Mesenchymal stem cell (in vitro differentiated cells and primary cell): Measurements from ENCODE around the gene IL17C.
A peak's percentile ranks its signal among the peaks of the same experiment; 100 is the strongest.

Experiments
- DNase-seq: peaks from one replicate; pipeline ENCODE4 v3.0.0-alpha.2; 2013
- H2AFZ ChIP-seq: one replicate; pipeline ENCODE4 v1.6.1; 2013; ENCODE audit warnings: low read depth, mild to moderate bottlenecking, control low read depth, inconsistent platforms, low read length, moderate library complexity
- H2AK5ac ChIP-seq: 2 replicates; pipeline ENCODE4 v1.6.1; 2013; ENCODE audit warnings: low read length, moderate library complexity, mild to moderate bottlenecking, inconsistent platforms; ENCODE audit not compliant: severe bottlenecking
- H2BK120ac ChIP-seq: one replicate; pipeline ENCODE4 v1.6.1; 2013; ENCODE audit warnings: low read depth, mild to moderate bottlenecking, inconsistent platforms, low read length, moderate library complexity
- H2BK12ac ChIP-seq, 2 experiments: one replicate each; pipeline ENCODE4 v1.6.1; 2013; ENCODE audit warnings: inconsistent platforms in 2 of 2, low read length in 2 of 2, mild to moderate bottlenecking in 2 of 2, moderate library complexity in 2 of 2, control low read depth in 1 of 2
- H2BK15ac ChIP-seq: one replicate; pipeline ENCODE4 v1.6.1; 2013; ENCODE audit warnings: mild to moderate bottlenecking, low read depth, inconsistent platforms; ENCODE audit not compliant: poor library complexity, severe bottlenecking
- H2BK5ac ChIP-seq: 2 replicates; pipeline ENCODE4 v1.6.1; 2013; ENCODE audit warnings: low read depth, mild to moderate bottlenecking, low read length, control low read depth, inconsistent platforms; ENCODE audit not compliant: poor library complexity, severe bottlenecking
- H3K14ac ChIP-seq, 2 experiments: one replicate each; pipeline ENCODE4 v1.6.1; 2013; ENCODE audit warnings: inconsistent platforms in 2 of 2, low read length in 2 of 2, control low read depth in 1 of 2, mild to moderate bottlenecking in 1 of 2, moderate library complexity in 1 of 2
- H3K18ac ChIP-seq, 2 experiments: one replicate each; pipeline ENCODE4 v1.6.1; 2013; ENCODE audit warnings: inconsistent platforms in 2 of 2, low read length in 2 of 2, control low read depth in 1 of 2, low read depth in 1 of 2, mild to moderate bottlenecking in 1 of 2
- H3K23ac ChIP-seq, 2 experiments: one replicate each; pipeline ENCODE4 v1.6.1; 2013; ENCODE audit warnings: inconsistent platforms in 2 of 2, low read length in 2 of 2, mild to moderate bottlenecking in 2 of 2, moderate library complexity in 2 of 2, control low read depth in 1 of 2
- H3K27ac ChIP-seq: 2 replicates; pipeline ENCODE4 v1.5.1; 2013; ENCODE audit warnings: mild to moderate bottlenecking, moderate library complexity, low read length, control low read depth, inconsistent platforms; ENCODE audit not compliant: poor library complexity, severe bottlenecking
- H3K27me3 ChIP-seq, 2 experiments: 2 replicates each; pipeline versions ENCODE4 v1.6.1 to v1.7.0; 2013; ENCODE audit warnings: low read length in 2 of 2, mild to moderate bottlenecking in 2 of 2, moderate library complexity in 2 of 2, control low read depth in 1 of 2, inconsistent platforms in 1 of 2; ENCODE audit not compliant: control insufficient read depth in 1 of 2, insufficient read depth in 1 of 2
- H3K36me3 ChIP-seq, 2 experiments: 2 replicates each; pipeline versions ENCODE4 v1.6.1 to v1.7.0; 2013; ENCODE audit warnings: low read length in 2 of 2, control low read depth in 1 of 2, inconsistent platforms in 1 of 2, low read depth in 1 of 2, mild to moderate bottlenecking in 1 of 2; ENCODE audit not compliant: insufficient read depth in 2 of 2, control insufficient read depth in 1 of 2
- H3K4ac ChIP-seq, 2 experiments: one replicate each; pipeline ENCODE4 v1.6.1; 2013; ENCODE audit warnings: inconsistent platforms in 2 of 2, low read length in 2 of 2, mild to moderate bottlenecking in 2 of 2, moderate library complexity in 2 of 2, control low read depth in 1 of 2, low read depth in 1 of 2
- H3K4me1 ChIP-seq: 2 replicates; pipeline ENCODE4 v1.6.1; 2013; ENCODE audit warnings: low read depth, low read length, control low read depth; ENCODE audit not compliant: control insufficient read depth, insufficient read depth
- H3K4me2 ChIP-seq: 2 replicates; pipeline ENCODE4 v1.6.1; 2013; ENCODE audit warnings: low read length, mild to moderate bottlenecking, inconsistent platforms; ENCODE audit not compliant: poor library complexity, severe bottlenecking
- H3K4me3 ChIP-seq, 2 experiments: 2 replicates each; pipeline versions ENCODE4 v1.5.1 to v1.7.0; 2013; ENCODE audit warnings: low read length in 2 of 2, mild to moderate bottlenecking in 2 of 2, control low read depth in 1 of 2, low read depth in 1 of 2; ENCODE audit not compliant: insufficient read depth in 1 of 2
- H3K79me1 ChIP-seq: replicated peaks from 2 replicates; pipeline ENCODE4 v1.6.1; 2013; ENCODE audit warnings: mild to moderate bottlenecking, control low read depth, low read length, inconsistent platforms; ENCODE audit not compliant: poor library complexity, severe bottlenecking
- H3K9ac ChIP-seq: 2 replicates; pipeline ENCODE4 v1.7.0; 2013; ENCODE audit warnings: mild to moderate bottlenecking, low read length, moderate library complexity
- H3K9me3 ChIP-seq: 2 replicates; pipeline ENCODE4 v1.7.0; 2013; ENCODE audit warnings: mild to moderate bottlenecking, low read length; ENCODE audit not compliant: control insufficient read depth
- H4K8ac ChIP-seq: one replicate; pipeline ENCODE4 v1.6.1; 2013; ENCODE audit warnings: inconsistent platforms, mild to moderate bottlenecking, low read length, moderate library complexity
- H4K91ac ChIP-seq: one replicate; pipeline ENCODE4 v1.6.1; 2013; ENCODE audit warnings: mild to moderate bottlenecking, low read length, inconsistent platforms
- WGBS: methylation state at CpG from one replicate; pipeline ENCODE4 v1.1.7; 2013; ENCODE audit warnings: mixed read lengths; 5-methylcytosine and 5-hydroxymethylcytosine counted together

IL17C gene

DNA sequence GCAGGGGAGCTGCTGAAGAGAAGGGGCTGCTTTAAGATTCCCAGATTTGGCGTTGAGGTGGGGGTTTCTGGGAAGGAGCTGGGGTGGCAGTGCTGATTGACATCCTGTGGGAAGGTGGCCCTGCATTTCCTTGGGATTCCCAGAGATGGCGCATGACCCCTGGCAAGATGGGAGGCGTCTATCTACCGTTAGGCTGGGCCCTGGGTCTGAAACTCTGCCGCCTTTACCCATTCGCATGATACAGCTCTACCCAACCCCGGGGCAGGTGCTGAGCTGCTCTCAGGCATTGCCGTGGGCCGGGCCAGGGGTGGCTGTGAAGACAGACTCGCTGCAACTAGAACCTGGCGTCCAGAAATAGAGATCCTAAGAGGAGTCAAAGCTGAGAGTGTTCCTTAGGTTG lies 34.4 kb downstream of the IL17C start:
- no peak overlapping the region for H2BK5ac ChIP-seq
- H3K9me3 ChIP-seq: no peaks in the 10 kb centered on the region
- no peak overlapping the region for H4K91ac ChIP-seq
- H2BK12ac ChIP-seq: no peak overlapping the region
- no peak overlapping the region for H2BK120ac ChIP-seq
- no peak overlapping the region for H3K14ac ChIP-seq
- peak overlapping the region in 1 of 2 experiments; percentile 16 for H3K23ac ChIP-seq
- H3K4me2 ChIP-seq: no peak overlapping the region
- H3K18ac ChIP-seq: no peak overlapping the region
- H3K4me3 ChIP-seq: no peak overlapping the region
- H3K9ac ChIP-seq: no peak overlapping the region
- peaks cover 0 to 16% of the 10 kb centered on the region in 2 experiments for H3K27me3 ChIP-seq
- H2AFZ ChIP-seq: no peak overlapping the region
- WGBS: 35% methylated on average over 11 of the region's 11 CpGs
- H3K36me3 ChIP-seq: peaks cover 24% of the 10 kb centered on the region in 2 experiments
- H2AK5ac ChIP-seq: no peak overlapping the region
- H3K79me1 ChIP-seq: no peaks in the 10 kb centered on the region
- H3K4ac ChIP-seq: no peak overlapping the region
- H3K4me1 ChIP-seq: no peaks in the 10 kb centered on the region
- no peak overlapping the region for H3K27ac ChIP-seq
- no peak overlapping the region for H4K8ac ChIP-seq
- DNase-seq: no peak
- H2BK15ac ChIP-seq: no peak overlapping the region

DNA sequence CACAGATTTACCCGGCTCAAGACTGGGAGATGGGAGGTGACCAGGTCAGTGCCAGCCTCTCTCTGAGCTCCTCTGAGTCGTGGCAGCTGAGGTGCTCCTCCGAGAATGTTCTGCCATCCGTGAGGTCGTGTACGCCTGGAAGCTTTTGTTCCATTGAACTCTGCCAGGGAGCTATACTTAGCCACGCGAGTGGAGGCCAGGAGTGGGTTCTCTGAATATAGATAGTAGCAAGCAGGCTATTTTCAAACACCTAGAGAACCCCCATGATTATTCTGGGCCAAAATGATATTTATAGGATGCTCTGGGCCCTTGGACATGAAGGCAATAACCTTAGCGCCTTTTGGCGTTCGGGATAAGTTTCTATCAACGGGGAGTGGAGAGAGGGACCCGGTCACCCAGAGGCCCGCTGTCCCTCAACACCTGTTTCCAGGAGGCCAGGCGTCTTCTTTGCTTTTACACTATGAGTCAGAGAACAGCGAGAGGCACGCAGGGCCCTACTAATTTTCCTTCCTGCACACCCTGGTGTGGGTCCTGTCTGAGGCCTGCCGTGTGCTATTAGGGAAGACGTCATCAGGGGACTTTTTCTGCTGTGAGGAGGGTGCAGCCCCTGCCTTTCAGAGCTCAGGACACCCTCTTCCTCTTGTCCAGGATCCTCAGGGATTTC lies 35.5 kb downstream of the IL17C start:
- Histone ChIP-seq H2BK5ac (no peak overlapping the region), H3K18ac (no peak overlapping the region), H2AFZ (no peak overlapping the region), H2AK5ac (no peak overlapping the region), H3K27me3 (peaks cover 0 to 27% of the 10 kb centered on the region in 2 experiments), H3K79me1 (no peaks in the 10 kb centered on the region), H3K9ac (no peak overlapping the region), H3K27ac (no peak overlapping the region), H3K4me3 (no peak overlapping the region), H3K14ac (no peak overlapping the region), H3K4me2 (no peak overlapping the region), H3K23ac (no peak overlapping the region), H3K4me1 (no peaks in the 10 kb centered on the region), H3K36me3 (peaks cover 24% of the 10 kb centered on the region in 2 experiments), H2BK12ac (no peak overlapping the region), H2BK15ac (no peak overlapping the region), H2BK120ac (no peak overlapping the region), H4K8ac (no peak overlapping the region), H4K91ac (no peak overlapping the region), H3K9me3 (no peaks in the 10 kb centered on the region), H3K4ac (no peak overlapping the region)
- whole genome bisulfite sequencing: 95% methylated on average over 15 of the region's 19 CpGs
- DNase-seq: no peak

DNA sequence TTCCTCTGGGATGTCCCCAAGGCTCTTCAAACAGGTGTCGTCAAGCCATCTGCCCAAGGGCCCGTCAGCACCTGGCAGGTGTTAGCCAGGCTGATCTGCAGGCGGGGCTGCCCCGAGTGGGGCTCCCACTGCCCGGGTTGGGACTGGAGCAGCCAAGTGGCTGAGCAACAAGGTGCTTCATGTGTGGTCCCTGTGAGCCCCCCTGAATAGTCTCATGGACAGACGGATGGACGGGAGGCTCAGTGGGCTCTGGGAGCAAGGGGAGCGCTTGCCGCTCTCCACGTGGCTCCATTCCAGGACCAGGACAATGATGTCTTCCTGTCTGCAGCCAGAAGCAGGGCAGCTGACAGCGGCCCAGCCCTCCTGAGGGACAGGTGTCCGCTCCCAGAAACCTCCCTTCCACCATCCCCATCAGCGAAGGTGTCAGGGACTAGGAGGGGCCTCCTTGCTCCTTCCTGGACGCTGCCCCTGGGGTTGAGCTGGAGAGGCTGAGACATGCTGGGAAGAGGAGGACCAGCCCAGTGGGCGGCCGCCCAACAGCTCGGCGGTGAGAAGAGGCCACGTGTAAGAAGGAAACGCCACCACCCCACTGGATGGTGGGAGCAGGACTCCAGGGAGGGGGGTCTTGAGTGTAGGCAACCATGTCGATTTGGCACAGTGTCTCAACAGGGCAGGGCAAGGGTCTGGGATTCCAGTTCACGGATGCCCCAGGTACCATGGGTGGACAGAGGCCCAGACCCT lies 38.3 kb downstream of the IL17C start:
- Histone ChIP-seq H3K4me2 (no peak overlapping the region), H4K8ac (no peak overlapping the region), H2BK15ac (no peak overlapping the region), H3K27ac (no peak overlapping the region), H2BK120ac (no peak overlapping the region), H3K18ac (no peak overlapping the region), H3K36me3 (peaks cover 22 to 28% of the 10 kb centered on the region in 2 experiments), H3K4me1 (peaks cover 8% of the 10 kb centered on the region), H3K9me3 (no peaks in the 10 kb centered on the region), H3K9ac (no peak overlapping the region), H4K91ac (no peak overlapping the region), H3K23ac (no peak overlapping the region), H2AK5ac (no peak overlapping the region), H3K4ac (no peak overlapping the region), H3K4me3 (no peak overlapping the region), H2AFZ (no peak overlapping the region), H3K79me1 (no peaks in the 10 kb centered on the region), H2BK12ac (no peak overlapping the region), H3K27me3 (peaks cover 13 to 41% of the 10 kb centered on the region in 2 experiments), H3K14ac (no peak overlapping the region), H2BK5ac (no peak overlapping the region)
- WGBS: 98% methylated on average over 18 of the region's 22 CpGs
- DNase-seq: no peak

DNA sequence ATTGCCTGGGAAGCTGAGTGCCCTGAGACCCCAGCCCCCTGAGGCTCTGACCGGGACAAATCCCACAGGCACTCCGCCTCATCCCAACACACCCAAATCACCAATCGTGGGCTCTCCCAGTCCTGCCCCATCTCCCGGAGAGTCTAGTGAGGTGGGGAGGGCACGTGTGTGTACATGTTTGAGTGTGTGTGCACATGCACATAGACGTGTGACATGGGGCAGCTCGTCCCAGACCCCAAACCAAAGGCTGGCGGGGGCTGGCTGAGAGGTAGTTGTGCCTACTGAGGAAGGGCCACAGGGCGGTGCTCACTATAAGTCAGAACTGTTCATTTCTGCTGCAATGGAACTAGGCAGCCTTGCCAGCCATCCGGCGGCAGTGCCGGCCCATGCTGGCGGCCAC lies 39.3 kb downstream of the IL17C start:
- Histone ChIP-seq H4K8ac (no peak overlapping the region), H3K23ac (no peak overlapping the region), H3K9ac (no peak overlapping the region), H3K27me3 (peaks cover 20 to 48% of the 10 kb centered on the region in 2 experiments), H2AFZ (no peak overlapping the region), H2BK120ac (no peak overlapping the region), H3K14ac (no peak overlapping the region), H4K91ac (no peak overlapping the region), H2BK12ac (no peak overlapping the region), H2AK5ac (no peak overlapping the region), H3K4me1 (peaks cover 8% of the 10 kb centered on the region), H3K36me3 (peaks cover 18 to 19% of the 10 kb centered on the region in 2 experiments), H3K4me2 (no peak overlapping the region), H3K79me1 (no peaks in the 10 kb centered on the region), H3K27ac (no peak overlapping the region), H3K9me3 (no peaks in the 10 kb centered on the region), H3K4ac (no peak overlapping the region), H3K4me3 (no peak overlapping the region), H3K18ac (no peak overlapping the region), H2BK5ac (no peak overlapping the region), H2BK15ac (no peak overlapping the region)
- no peak for DNase-seq
- 86% methylated on average over 10 of the region's 13 CpGs for WGBS
